HS-5 (cell line): Measurements from ENCODE around the gene MRS2.
"Not testable (repeated sequence)": the region's sequence is repeated elsewhere in the genome, so short reads cannot be mapped to it uniquely, and the experiment has no call there.

Source experiments
- DNase-seq: peaks from one replicate; pipeline ENCODE4 v3.0.0-alpha.2; 2012; ENCODE audit warnings: low read depth

Gene MRS2

GRCh38 chr6:24402697-24403500 lies at the start of gene MRS2:
Gene MRS2, plus strand, starts transcription at chr6:24402936. Its CDS starts 111 bp downstream, at chr6:24403047.
- peak; percentile 19 for DNase-seq

- DNase-seq: no peak
Observed at GRCh38 chr6:24353861-24354260, 48.9 kb upstream of the MRS2 start.

GRCh38 chr6:24355393-24355792 lies 47.3 kb upstream of the MRS2 start:
- no peak for DNase-seq

- no peak for DNase-seq
Observed at GRCh38 chr6:24356310-24356973, 46.3 kb upstream of the MRS2 start.

GRCh38 chr6:24357336-24358218 lies 45.2 kb upstream of the MRS2 start, which contains the start of gene DCDC2:
Gene DCDC2, minus strand, starts transcription at chr6:24358059. Its CDS starts 309 bp downstream, at chr6:24357750.
- DNase-seq: no peak

- no peak for DNase-seq
Observed at GRCh38 chr6:24358219-24358821, 44.4 kb upstream of the MRS2 start.

GRCh38 chr6:24359640-24360454 lies 42.9 kb upstream of the MRS2 start:
- DNase-seq: peak; percentile 62

GRCh38 chr6:24362363-24362762 lies 40.4 kb upstream of the MRS2 start:
- DNase-seq: not testable (repeated sequence)

- not testable (repeated sequence) for DNase-seq
Observed at GRCh38 chr6:24365103-24365633, 37.6 kb upstream of the MRS2 start.

GRCh38 chr6:24374612-24375011 lies 28.1 kb upstream of the MRS2 start:
- no peak for DNase-seq

- no peak for DNase-seq
Observed at GRCh38 chr6:24376871-24377270, 25.9 kb upstream of the MRS2 start.

GRCh38 chr6:24378473-24379097 lies 24.2 kb upstream of the MRS2 start:
- no peak for DNase-seq

GRCh38 chr6:24381476-24382219 lies 21.1 kb upstream of the MRS2 start:
- no peak for DNase-seq

- no peak for DNase-seq
Observed at GRCh38 chr6:24382220-24382540, 20.6 kb upstream of the MRS2 start.

GRCh38 chr6:24382891-24383494 lies 19.7 kb upstream of the MRS2 start:
- not testable (repeated sequence) for DNase-seq

GRCh38 chr6:24384369-24385130 lies 18.2 kb upstream of the MRS2 start:
- not testable (repeated sequence) for DNase-seq

- DNase-seq: no peak
Observed at GRCh38 chr6:24385536-24386269, 17.0 kb upstream of the MRS2 start.

- no peak for DNase-seq
Observed at GRCh38 chr6:24387818-24388217, 14.9 kb upstream of the MRS2 start.
